Measurements from ENCODE around the gene XRCC4.
A peak's percentile ranks its signal among the peaks of the same experiment; 100 is the strongest.

XRCC4 gene

GRCh38 chr5:83076742-83077661, at the start of gene XRCC4, which contains the start of gene TMEM167A:
Gene XRCC4, plus strand, starts transcription at chr5:83077547. Its CDS starts 27,373 bp downstream, at chr5:83104920.
Gene TMEM167A, minus strand, starts transcription at chr5:83077394. Its CDS starts 71 bp downstream, at chr5:83077323.
- Mint-ChIP-seq H3K27ac (peak within 1 kb of the TSS; percentile 98), H3K9me3 (no peaks in the 10 kb centered on the region), H3K27me3 (ENCODE audit: low read depth) (no peaks in the 10 kb centered on the region), H3K36me3 (ENCODE audit: low read depth) (peaks cover 31% of the 10 kb centered on the region), H3K4me1 (ENCODE audit: low read depth) (peaks cover 42% of the 10 kb centered on the region), H3K4me3 (peak within 1 kb of the TSS; percentile 97)
- DNase-seq (ENCODE audit: low spot score): peak; percentile 95

GRCh38 chr5:83029912-83030311, 47.4 kb upstream of the XRCC4 start:
- no peaks in the 10 kb centered on the region for H3K9me3 Mint-ChIP-seq
- no peak overlapping the region for H3K4me3 Mint-ChIP-seq
- peaks cover 3% of the 10 kb centered on the region for H3K4me1 Mint-ChIP-seq (ENCODE audit: low read depth)
- no peak overlapping the region for H3K27ac Mint-ChIP-seq
- no peaks in the 10 kb centered on the region for H3K36me3 Mint-ChIP-seq (ENCODE audit: low read depth)
- DNase-seq (ENCODE audit: low spot score): no peak
- peaks cover 2% of the 10 kb centered on the region for H3K27me3 Mint-ChIP-seq (ENCODE audit: low read depth)

GRCh38 chr5:83031381-83031780, 46.0 kb upstream of the XRCC4 start:
- no peak for DNase-seq (ENCODE audit: low spot score)
- no peaks in the 10 kb centered on the region for H3K36me3 Mint-ChIP-seq (ENCODE audit: low read depth)
- H3K9me3 Mint-ChIP-seq: no peaks in the 10 kb centered on the region
- H3K4me3 Mint-ChIP-seq: no peak overlapping the region
- H3K27me3 Mint-ChIP-seq (ENCODE audit: low read depth): peaks cover 2% of the 10 kb centered on the region
- H3K27ac Mint-ChIP-seq: no peak overlapping the region
- peaks cover 3% of the 10 kb centered on the region for H3K4me1 Mint-ChIP-seq (ENCODE audit: low read depth)

DNA sequence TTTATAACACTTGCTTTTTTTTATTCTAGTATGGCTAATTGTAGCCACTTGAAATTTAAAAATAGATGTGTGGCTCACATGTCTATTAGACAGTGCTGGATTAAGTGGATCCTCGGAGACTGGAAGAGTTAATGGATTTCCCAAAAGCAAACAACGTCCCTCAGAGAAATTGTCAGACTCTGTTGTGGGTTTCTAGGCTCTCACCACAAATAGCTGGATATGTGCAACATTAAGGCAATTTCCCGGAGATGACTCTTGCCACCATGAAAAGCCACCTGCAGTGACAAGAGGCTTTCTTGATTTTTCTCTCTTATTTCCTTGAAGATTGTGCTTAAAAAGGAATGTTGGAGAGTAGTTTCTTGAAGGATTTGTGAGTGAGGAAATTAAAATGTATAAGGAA, 43.3 kb upstream of the XRCC4 start:
- H3K36me3 Mint-ChIP-seq (ENCODE audit: low read depth): no peaks in the 10 kb centered on the region
- H3K27me3 Mint-ChIP-seq (ENCODE audit: low read depth): peaks cover 2% of the 10 kb centered on the region
- no peak overlapping the region for H3K4me3 Mint-ChIP-seq
- no peak for DNase-seq (ENCODE audit: low spot score)
- no peaks in the 10 kb centered on the region for H3K9me3 Mint-ChIP-seq
- peaks cover 3% of the 10 kb centered on the region for H3K4me1 Mint-ChIP-seq (ENCODE audit: low read depth)
- no peak overlapping the region for H3K27ac Mint-ChIP-seq

DNA sequence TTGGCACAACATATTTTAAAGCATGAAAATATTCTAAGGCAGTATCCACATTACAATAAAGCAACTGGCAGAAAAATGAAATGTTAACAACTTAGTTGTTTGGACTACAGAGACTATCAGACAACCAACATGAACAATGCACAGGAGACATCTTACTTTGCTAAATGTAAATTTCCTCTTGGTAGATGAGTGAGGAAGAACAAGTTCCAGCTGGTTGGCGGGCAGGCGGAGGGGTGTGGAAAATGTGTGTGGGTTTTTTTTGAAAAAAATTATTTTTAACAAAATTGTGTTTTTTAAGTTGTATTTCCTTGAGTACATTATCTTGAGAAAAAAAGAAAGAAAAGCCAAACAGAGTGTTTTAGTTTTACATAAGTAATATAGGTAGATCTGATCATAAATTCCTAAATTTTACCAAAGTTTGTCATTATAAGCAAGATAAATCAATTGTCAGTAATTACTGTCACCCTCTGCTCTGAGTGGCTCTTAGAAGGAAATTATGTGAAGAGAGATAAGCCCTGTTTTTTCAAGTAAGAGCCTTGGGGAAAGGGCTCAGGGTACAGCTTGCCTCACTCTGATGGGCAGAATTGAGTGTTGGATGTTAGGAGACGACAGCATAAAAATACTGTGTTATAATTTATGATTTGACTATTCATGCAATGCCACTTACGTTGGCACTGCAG, 42.7 kb upstream of the XRCC4 start:
- no peaks in the 10 kb centered on the region for H3K36me3 Mint-ChIP-seq (ENCODE audit: low read depth)
- DNase-seq (ENCODE audit: low spot score): no peak

DNA sequence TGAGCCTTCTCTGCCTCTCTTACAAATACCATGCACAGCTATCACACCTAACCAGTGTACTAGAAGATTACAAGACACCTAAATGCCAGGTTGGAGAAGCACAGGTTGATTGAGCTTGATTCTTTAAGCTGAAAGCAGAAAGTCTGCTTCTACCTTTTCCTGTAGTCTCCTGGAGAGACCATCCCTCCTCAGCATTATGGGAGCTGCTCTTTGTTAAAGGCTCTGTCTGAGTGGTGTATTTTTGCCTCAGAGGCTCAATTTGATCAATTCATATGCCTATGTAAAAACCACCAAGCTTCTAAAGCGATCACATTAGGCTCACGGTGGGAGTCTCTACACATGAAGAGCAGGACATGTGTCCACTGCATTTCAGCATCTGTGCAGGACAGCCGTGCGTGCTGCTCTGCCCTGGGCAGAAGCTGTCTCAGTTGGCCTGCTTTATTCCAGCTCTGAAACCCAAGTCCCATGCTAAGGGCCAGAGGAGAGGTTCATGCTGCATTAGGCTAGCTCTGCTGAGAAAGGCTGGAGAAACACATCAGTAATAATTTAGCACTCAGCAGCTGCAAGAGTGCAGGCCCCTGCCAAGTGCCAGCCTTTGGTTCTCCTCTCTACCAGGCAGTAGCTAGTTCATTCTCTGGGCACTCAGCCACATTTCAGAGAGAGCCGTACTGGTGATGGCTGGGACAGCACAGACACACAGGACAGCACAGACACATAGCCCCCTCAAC, 41.8 kb upstream of the XRCC4 start:
- Mint-ChIP-seq H3K27ac (no peak overlapping the region), H3K27me3 (ENCODE audit: low read depth) (peaks cover 2% of the 10 kb centered on the region), H3K36me3 (ENCODE audit: low read depth) (no peaks in the 10 kb centered on the region)

More for the DNA sequence above, 42.7 kb upstream of the XRCC4 start:
- H3K4me3 Mint-ChIP-seq: no peak overlapping the region
- H3K27me3 Mint-ChIP-seq (ENCODE audit: low read depth): peaks cover 2% of the 10 kb centered on the region
- no peak overlapping the region for H3K27ac Mint-ChIP-seq
- H3K9me3 Mint-ChIP-seq: no peaks in the 10 kb centered on the region
- peaks cover 3% of the 10 kb centered on the region for H3K4me1 Mint-ChIP-seq (ENCODE audit: low read depth)

GRCh38 chr5:83036991-83037575, 40.3 kb upstream of the XRCC4 start:
- no peaks in the 10 kb centered on the region for H3K36me3 Mint-ChIP-seq (ENCODE audit: low read depth)
- H3K4me3 Mint-ChIP-seq: no peak overlapping the region
- H3K27me3 Mint-ChIP-seq (ENCODE audit: low read depth): peaks cover 2% of the 10 kb centered on the region
- H3K27ac Mint-ChIP-seq: no peak overlapping the region
- H3K9me3 Mint-ChIP-seq: no peaks in the 10 kb centered on the region
- peaks cover 2% of the 10 kb centered on the region for H3K4me1 Mint-ChIP-seq (ENCODE audit: low read depth)
- no peak for DNase-seq (ENCODE audit: low spot score)

More for the DNA sequence above, 41.8 kb upstream of the XRCC4 start:
- no peak overlapping the region for H3K4me3 Mint-ChIP-seq
- DNase-seq (ENCODE audit: low spot score): no peak
- peaks cover 3% of the 10 kb centered on the region for H3K4me1 Mint-ChIP-seq (ENCODE audit: low read depth)
- H3K9me3 Mint-ChIP-seq: no peaks in the 10 kb centered on the region

- Mint-ChIP-seq H3K27ac (no peak overlapping the region), H3K4me1 (ENCODE audit: low read depth) (no peaks in the 10 kb centered on the region), H3K9me3 (no peaks in the 10 kb centered on the region), H3K4me3 (no peak overlapping the region), H3K36me3 (ENCODE audit: low read depth) (peaks cover 1% of the 10 kb centered on the region), H3K27me3 (ENCODE audit: low read depth) (no peaks in the 10 kb centered on the region)
- DNase-seq (ENCODE audit: low spot score): no peak
Observed at GRCh38 chr5:83038924-83039323, 38.4 kb upstream of the XRCC4 start.

DNA sequence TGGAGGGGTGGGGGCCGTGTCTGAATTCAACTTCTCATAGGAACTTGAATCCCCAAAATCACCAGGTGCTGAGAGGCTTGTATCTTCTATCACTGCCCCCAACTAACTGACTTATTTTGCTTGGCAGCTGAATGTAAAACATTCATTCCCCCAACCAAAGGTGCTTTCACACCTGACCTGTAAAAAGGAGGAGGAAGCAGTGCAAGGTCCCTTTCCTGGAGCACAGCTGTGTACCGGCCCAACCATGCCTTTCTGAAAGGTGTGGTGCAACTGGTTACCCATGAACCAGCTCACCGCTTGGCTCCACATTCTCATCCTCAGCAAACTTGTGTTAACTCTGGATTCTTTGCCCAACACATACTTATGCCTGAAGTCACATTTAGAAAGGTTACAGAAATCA, 34.8 kb upstream of the XRCC4 start:
- H3K27ac Mint-ChIP-seq: no peak overlapping the region
- H3K36me3 Mint-ChIP-seq (ENCODE audit: low read depth): peaks cover 4% of the 10 kb centered on the region
- H3K27me3 Mint-ChIP-seq (ENCODE audit: low read depth): no peaks in the 10 kb centered on the region
- no peak overlapping the region for H3K4me3 Mint-ChIP-seq
- DNase-seq (ENCODE audit: low spot score): no peak
- no peaks in the 10 kb centered on the region for H3K9me3 Mint-ChIP-seq
- H3K4me1 Mint-ChIP-seq (ENCODE audit: low read depth): no peaks in the 10 kb centered on the region

- Mint-ChIP-seq H3K4me3 (no peak overlapping the region), H3K9me3 (no peaks in the 10 kb centered on the region), H3K27me3 (ENCODE audit: low read depth) (no peaks in the 10 kb centered on the region), H3K27ac (no peak overlapping the region), H3K4me1 (ENCODE audit: low read depth) (no peaks in the 10 kb centered on the region), H3K36me3 (ENCODE audit: low read depth) (peaks cover 4% of the 10 kb centered on the region)
- no peak for DNase-seq (ENCODE audit: low spot score)
Observed at GRCh38 chr5:83044926-83045325, 32.4 kb upstream of the XRCC4 start.

DNA sequence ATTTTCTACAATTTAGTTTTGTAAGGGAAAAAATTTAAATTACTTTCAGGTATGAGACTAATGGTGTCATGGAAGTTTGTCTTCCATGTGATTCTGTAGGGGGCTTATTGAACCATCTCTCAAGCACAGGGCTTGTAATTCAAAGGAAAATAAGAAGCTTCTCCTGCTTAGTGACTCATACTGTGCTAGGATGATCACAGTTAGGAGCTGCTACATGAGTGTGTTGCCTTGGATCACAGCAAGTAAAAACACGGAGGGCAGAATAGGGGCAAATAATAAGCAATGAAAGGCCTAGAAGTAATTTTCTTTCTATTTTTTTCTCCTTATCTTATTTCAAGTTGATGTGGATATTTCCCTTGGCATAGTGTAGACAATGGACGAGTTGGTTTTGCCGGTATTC, 29.1 kb upstream of the XRCC4 start:
- H3K4me3 Mint-ChIP-seq: no peak overlapping the region
- H3K4me1 Mint-ChIP-seq (ENCODE audit: low read depth): peaks cover 1% of the 10 kb centered on the region
- H3K9me3 Mint-ChIP-seq: no peaks in the 10 kb centered on the region
- peaks cover 6% of the 10 kb centered on the region for H3K36me3 Mint-ChIP-seq (ENCODE audit: low read depth)
- DNase-seq (ENCODE audit: low spot score): no peak
- H3K27ac Mint-ChIP-seq: no peak overlapping the region
- no peaks in the 10 kb centered on the region for H3K27me3 Mint-ChIP-seq (ENCODE audit: low read depth)

DNA sequence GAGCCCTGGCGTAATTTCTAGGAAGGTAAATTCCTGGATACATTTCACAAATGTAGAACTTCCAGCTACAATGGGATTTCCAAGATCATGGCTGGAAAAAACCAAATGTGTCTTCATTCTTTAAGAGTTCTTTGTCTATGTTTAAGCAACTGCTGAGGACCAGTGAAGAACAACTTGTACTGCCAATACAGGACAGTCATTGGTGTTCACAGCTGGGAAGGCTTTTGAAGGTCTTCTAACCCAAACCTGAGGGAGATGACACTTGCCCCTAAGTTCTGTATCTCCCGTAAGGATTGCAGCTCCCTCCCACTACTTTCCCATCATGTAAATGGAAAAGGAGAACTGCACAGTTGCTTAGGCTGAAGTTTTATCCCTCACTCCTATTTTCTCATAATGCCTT, 28.5 kb upstream of the XRCC4 start:
- no peak for DNase-seq (ENCODE audit: low spot score)
- no peak overlapping the region for H3K27ac Mint-ChIP-seq
- H3K27me3 Mint-ChIP-seq (ENCODE audit: low read depth): no peaks in the 10 kb centered on the region
- H3K4me3 Mint-ChIP-seq: no peak overlapping the region
- H3K36me3 Mint-ChIP-seq (ENCODE audit: low read depth): peaks cover 6% of the 10 kb centered on the region
- no peaks in the 10 kb centered on the region for H3K9me3 Mint-ChIP-seq
- H3K4me1 Mint-ChIP-seq (ENCODE audit: low read depth): peaks cover 2% of the 10 kb centered on the region

GRCh38 chr5:83049370-83049885, 27.9 kb upstream of the XRCC4 start:
- no peak overlapping the region for H3K27ac Mint-ChIP-seq
- H3K27me3 Mint-ChIP-seq (ENCODE audit: low read depth): no peaks in the 10 kb centered on the region
- peaks cover 7% of the 10 kb centered on the region for H3K4me1 Mint-ChIP-seq (ENCODE audit: low read depth)
- H3K36me3 Mint-ChIP-seq (ENCODE audit: low read depth): peaks cover 12% of the 10 kb centered on the region
- no peaks in the 10 kb centered on the region for H3K9me3 Mint-ChIP-seq
- no peak for DNase-seq (ENCODE audit: low spot score)
- no peak overlapping the region for H3K4me3 Mint-ChIP-seq

All from T-helper 2 cell treated with Interferon-gamma antibody and Interleukin-4, amounts not matched to agents 5 μg/mL and 100 μg/mL, for 36 hours (primary cell).